H1 (cell line): Measurements from ENCODE around the gene CACNG5. TPM values are rescaled to one million over a fixed set of nuclear protein-coding genes. Genes with fewer than 3 reads are reported as not detected.

Source experiments
- HDAC6 ChIP-seq: IDR thresholded peaks from one replicate; pipeline ENCODE4 v1.7.1; 2012; ENCODE audit warnings: low read depth, mild to moderate bottlenecking, inconsistent platforms, low read length, moderate library complexity
- USF2 ChIP-seq: IDR thresholded peaks from 2 replicates; pipeline ENCODE4 v1.6.1; 2011; ENCODE audit warnings: low read length, improper control_type of control experiment
- polyA plus RNA-seq, 7 experiments: library from polyadenylated mRNA; depleted of rRNA in 3 of 7; stranded (reverse) in 5 of 7; unstranded in 2 of 7; fragments of >200 nt in 5 of 7; fragments of 200-250 nt in 2 of 7; gene quantifications; 1 replicate in 5 of 7; 2 replicates in 1 of 7; 4 replicates in 1 of 7; pipeline versions ENCODE4 v1.2.1 to v1.2.3, GENCODE V29; 2011 to 2013; ENCODE audit warnings: missing spikeins in 2 of 7, mixed read lengths in 2 of 7
- total RNA-seq: library from RNA; stranded (reverse); fragmentation: NEBNext Ultra II Directional; extraction: Animal tissue kit (Norgen Biotek cat#: 25700); gene quantifications from 2 replicates; pipeline ENCODE4 v1.2.1, GENCODE V29; 2021
- TF ChIP-seq, protein P1 (sequence below): fragments of 300-600 bp; sonication (generic); IDR thresholded peaks from 2 replicates; pipeline ENCODE4 v1.7.1; 2012; ENCODE audit warnings: low read length, moderate library complexity, mild to moderate bottlenecking, inconsistent platforms; ENCODE audit not compliant: insufficient replicate concordance

Gene CACNG5
- total and polyA plus RNA-seq, 2 of the 8 experiments (the other 6 are each of a cell fraction or from before 2014, with no cell fraction given) = 2.2 to 3.1 TPM

GRCh38 chr17:66791347-66791746 lies 43.6 kb upstream of the CACNG5 start (continued):
- TF ChIP-seq, protein P1, sequence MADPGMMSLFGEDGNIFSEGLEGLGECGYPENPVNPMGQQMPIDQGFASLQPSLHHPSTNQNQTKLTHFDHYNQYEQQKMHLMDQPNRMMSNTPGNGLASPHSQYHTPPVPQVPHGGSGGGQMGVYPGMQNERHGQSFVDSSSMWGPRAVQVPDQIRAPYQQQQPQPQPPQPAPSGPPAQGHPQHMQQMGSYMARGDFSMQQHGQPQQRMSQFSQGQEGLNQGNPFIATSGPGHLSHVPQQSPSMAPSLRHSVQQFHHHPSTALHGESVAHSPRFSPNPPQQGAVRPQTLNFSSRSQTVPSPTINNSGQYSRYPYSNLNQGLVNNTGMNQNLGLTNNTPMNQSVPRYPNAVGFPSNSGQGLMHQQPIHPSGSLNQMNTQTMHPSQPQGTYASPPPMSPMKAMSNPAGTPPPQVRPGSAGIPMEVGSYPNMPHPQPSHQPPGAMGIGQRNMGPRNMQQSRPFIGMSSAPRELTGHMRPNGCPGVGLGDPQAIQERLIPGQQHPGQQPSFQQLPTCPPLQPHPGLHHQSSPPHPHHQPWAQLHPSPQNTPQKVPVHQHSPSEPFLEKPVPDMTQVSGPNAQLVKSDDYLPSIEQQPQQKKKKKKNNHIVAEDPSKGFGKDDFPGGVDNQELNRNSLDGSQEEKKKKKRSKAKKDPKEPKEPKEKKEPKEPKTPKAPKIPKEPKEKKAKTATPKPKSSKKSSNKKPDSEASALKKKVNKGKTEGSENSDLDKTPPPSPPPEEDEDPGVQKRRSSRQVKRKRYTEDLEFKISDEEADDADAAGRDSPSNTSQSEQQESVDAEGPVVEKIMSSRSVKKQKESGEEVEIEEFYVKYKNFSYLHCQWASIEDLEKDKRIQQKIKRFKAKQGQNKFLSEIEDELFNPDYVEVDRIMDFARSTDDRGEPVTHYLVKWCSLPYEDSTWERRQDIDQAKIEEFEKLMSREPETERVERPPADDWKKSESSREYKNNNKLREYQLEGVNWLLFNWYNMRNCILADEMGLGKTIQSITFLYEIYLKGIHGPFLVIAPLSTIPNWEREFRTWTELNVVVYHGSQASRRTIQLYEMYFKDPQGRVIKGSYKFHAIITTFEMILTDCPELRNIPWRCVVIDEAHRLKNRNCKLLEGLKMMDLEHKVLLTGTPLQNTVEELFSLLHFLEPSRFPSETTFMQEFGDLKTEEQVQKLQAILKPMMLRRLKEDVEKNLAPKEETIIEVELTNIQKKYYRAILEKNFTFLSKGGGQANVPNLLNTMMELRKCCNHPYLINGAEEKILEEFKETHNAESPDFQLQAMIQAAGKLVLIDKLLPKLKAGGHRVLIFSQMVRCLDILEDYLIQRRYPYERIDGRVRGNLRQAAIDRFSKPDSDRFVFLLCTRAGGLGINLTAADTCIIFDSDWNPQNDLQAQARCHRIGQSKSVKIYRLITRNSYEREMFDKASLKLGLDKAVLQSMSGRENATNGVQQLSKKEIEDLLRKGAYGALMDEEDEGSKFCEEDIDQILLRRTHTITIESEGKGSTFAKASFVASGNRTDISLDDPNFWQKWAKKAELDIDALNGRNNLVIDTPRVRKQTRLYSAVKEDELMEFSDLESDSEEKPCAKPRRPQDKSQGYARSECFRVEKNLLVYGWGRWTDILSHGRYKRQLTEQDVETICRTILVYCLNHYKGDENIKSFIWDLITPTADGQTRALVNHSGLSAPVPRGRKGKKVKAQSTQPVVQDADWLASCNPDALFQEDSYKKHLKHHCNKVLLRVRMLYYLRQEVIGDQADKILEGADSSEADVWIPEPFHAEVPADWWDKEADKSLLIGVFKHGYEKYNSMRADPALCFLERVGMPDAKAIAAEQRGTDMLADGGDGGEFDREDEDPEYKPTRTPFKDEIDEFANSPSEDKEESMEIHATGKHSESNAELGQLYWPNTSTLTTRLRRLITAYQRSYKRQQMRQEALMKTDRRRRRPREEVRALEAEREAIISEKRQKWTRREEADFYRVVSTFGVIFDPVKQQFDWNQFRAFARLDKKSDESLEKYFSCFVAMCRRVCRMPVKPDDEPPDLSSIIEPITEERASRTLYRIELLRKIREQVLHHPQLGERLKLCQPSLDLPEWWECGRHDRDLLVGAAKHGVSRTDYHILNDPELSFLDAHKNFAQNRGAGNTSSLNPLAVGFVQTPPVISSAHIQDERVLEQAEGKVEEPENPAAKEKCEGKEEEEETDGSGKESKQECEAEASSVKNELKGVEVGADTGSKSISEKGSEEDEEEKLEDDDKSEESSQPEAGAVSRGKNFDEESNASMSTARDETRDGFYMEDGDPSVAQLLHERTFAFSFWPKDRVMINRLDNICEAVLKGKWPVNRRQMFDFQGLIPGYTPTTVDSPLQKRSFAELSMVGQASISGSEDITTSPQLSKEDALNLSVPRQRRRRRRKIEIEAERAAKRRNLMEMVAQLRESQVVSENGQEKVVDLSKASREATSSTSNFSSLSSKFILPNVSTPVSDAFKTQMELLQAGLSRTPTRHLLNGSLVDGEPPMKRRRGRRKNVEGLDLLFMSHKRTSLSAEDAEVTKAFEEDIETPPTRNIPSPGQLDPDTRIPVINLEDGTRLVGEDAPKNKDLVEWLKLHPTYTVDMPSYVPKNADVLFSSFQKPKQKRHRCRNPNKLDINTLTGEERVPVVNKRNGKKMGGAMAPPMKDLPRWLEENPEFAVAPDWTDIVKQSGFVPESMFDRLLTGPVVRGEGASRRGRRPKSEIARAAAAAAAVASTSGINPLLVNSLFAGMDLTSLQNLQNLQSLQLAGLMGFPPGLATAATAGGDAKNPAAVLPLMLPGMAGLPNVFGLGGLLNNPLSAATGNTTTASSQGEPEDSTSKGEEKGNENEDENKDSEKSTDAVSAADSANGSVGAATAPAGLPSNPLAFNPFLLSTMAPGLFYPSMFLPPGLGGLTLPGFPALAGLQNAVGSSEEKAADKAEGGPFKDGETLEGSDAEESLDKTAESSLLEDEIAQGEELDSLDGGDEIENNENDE = no peak
- TF ChIP-seq HDAC6 = no peak
- no peak for TF ChIP-seq USF2
